ENCODE data around the gene GLDN. TPM values are rescaled to one million over a fixed set of nuclear protein-coding genes. Genes with fewer than 3 reads are reported as not detected.

The GLDN gene
- total and polyA plus RNA-seq, 5 experiments from 2014 or later: not detected

DNA sequence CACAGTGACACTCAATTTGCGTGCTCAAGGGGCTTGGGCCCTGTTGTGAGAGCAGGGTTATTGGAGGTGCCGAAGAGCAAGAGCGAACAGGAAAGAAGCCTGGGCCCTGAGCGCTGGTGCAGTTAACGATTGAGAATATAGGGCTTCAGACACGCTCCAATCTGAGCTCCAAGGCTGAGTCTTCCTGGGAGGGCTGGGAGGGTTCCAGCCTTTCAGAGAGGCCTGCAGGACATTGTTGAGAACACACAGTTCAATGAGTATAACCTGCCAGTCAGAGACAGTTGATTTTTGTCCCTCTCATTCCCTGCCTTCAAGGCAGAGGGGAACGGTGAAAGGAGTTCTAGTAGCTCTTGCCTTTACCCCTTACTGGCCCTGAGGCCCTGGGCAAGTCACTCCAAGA lies 47.3 kb downstream of the GLDN start:
- no peaks in the 10 kb centered on the region for H3K9me3 Mint-ChIP-seq
- H3K27me3 Mint-ChIP-seq: peaks cover 0 to 22% (median 6%) of the 10 kb centered on the region in 5 donors
- no peak for DNase-seq
- no peak overlapping the region for H3K4me3 Mint-ChIP-seq
- H3K36me3 Mint-ChIP-seq: no peaks in the 10 kb centered on the region
- H3K27ac Mint-ChIP-seq: peak overlapping the region in 1 of 10 donors; percentile 49
- no peak for ATAC-seq
- no peaks in the 10 kb centered on the region for H3K4me1 Mint-ChIP-seq
- POLR2A ChIA-PET: no interaction called here

DNA sequence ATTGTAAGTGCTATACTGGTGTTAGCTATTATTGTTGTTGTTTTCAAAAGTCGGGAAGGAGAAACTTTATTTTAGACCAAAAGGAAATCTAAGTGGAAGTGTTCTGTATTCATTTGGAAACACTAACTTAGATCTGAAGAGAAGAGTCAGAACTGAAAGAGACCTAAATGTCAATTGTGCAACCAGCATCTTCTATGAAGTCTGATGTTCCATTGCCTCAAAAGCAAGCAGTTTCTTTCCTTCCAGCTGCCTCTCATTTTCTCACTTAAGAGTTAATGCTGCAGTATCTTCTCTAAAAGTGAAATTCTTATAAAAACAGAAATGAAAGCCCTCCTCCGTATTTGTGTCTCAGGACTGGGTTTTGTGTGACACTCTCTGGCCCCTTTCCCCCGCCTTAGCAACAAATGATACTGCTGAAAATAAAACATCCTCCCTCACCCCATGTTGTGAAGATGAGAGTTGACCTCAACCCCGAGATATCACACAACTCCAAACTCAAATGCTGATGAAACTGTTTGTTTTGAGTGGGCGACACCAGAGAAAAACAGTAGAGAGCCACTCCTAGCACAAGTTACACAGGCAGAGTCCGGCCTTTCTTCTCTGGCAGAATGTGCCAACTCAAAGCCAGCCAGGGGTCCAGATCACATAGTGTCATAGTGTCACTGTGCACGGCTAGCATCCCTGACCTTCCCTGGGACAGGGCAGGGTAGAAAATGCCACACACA lies 48.9 kb downstream of the GLDN start:
- H3K4me3 Mint-ChIP-seq: no peak overlapping the region
- peaks cover 0 to 12% (median 6%) of the 10 kb centered on the region in 5 donors for H3K27me3 Mint-ChIP-seq
- ATAC-seq (no peak), DNase-seq (no peak)
- no peaks in the 10 kb centered on the region for H3K9me3 Mint-ChIP-seq
- POLR2A ChIA-PET: no interaction called here
- H3K36me3 Mint-ChIP-seq: no peaks in the 10 kb centered on the region
- no peaks in the 10 kb centered on the region for H3K4me1 Mint-ChIP-seq
- no peak overlapping the region for H3K27ac Mint-ChIP-seq

DNA sequence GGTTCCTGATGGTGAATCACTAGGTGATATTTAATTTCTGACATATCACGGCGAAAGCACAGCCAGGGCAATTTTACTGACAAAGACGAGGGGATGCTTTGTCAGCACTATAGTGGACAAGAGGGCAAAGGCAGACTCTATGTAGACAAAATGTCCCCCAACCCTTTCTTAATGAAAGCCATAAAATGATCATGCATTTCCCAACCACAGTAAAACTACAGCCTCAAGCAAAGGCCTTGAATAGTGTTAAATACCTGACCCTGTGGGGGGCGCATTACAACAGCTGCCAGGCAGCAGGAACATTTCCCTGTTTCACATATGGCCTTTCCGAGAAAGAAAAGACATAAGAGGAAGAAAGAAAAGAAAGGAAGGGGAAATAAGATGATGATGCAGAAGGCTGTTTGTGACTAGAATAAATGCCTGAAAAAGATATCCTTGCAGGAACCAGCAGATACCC lies 49.5 kb downstream of the GLDN start:
- Mint-ChIP-seq H3K27me3 (peaks cover 0 to 8% (median 4%) of the 10 kb centered on the region in 5 donors), H3K9me3 (no peaks in the 10 kb centered on the region), H3K4me3 (no peak overlapping the region), H3K27ac (no peak overlapping the region), H3K4me1 (no peaks in the 10 kb centered on the region), H3K36me3 (no peaks in the 10 kb centered on the region)
- POLR2A ChIA-PET: no interaction called here
- DNase-seq (no peak), ATAC-seq (no peak)

DNA sequence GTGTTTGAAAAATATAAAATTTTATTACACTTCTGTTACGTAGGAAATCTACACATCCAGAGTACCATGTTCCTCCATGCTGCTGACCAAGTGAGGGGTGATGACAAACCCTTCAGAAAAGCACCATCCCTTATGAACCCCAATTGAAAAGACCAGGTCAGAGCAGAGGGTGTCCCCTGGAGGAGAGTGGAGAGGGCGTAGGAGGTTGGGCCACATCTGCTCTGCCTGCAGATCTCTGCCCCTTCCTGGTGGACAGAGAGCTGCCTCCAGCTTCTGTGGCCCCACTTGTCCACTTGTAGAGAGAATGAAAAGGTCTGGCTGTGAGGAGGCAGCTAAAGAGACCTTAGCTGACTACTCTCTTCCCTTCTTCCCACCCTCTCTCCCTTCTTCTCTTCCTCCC lies 55.5 kb downstream of the GLDN start:
- no peaks in the 10 kb centered on the region for H3K36me3 Mint-ChIP-seq
- H3K9me3 Mint-ChIP-seq: no peaks in the 10 kb centered on the region
- POLR2A ChIA-PET: no interaction called here
- H3K4me1 Mint-ChIP-seq: no peaks in the 10 kb centered on the region
- DNase-seq (no peak), ATAC-seq (no peak)
- no peak overlapping the region for H3K4me3 Mint-ChIP-seq
- H3K27ac Mint-ChIP-seq: no peak overlapping the region
- peaks cover 0 to 24% (median 2%) of the 10 kb centered on the region in 5 donors for H3K27me3 Mint-ChIP-seq

DNA sequence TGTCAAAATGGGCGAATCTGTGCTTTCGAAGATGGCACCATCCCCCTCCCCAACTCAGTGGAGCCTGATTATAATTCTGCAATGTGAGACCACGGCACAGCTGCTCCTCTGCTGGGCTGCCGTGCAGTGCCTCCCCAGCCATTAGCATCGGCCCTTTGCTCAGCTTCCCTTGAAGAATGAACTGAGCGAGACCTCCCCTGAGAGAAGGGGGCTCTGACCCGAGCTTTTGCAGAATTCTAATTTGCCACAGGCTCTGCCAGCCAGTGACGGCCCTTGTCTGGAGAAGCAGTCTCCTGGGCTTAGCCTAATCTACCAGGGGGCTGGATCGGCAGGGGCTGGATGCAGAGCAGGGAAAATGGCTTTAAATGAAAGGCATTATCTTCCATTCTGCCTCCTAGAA lies 57.2 kb downstream of the GLDN start:
- H3K36me3 Mint-ChIP-seq: no peaks in the 10 kb centered on the region
- ATAC-seq: no peak
- H3K4me1 Mint-ChIP-seq: peaks cover 0 to 6% (median 0%) of the 10 kb centered on the region in 4 donors
- POLR2A ChIA-PET: no interaction called here
- H3K4me3 Mint-ChIP-seq: no peak overlapping the region
- H3K27me3 Mint-ChIP-seq: peaks cover 0 to 39% (median 10%) of the 10 kb centered on the region in 5 donors
- no peaks in the 10 kb centered on the region for H3K9me3 Mint-ChIP-seq
- H3K27ac Mint-ChIP-seq: no peak overlapping the region
- DNase-seq: no peak

DNA sequence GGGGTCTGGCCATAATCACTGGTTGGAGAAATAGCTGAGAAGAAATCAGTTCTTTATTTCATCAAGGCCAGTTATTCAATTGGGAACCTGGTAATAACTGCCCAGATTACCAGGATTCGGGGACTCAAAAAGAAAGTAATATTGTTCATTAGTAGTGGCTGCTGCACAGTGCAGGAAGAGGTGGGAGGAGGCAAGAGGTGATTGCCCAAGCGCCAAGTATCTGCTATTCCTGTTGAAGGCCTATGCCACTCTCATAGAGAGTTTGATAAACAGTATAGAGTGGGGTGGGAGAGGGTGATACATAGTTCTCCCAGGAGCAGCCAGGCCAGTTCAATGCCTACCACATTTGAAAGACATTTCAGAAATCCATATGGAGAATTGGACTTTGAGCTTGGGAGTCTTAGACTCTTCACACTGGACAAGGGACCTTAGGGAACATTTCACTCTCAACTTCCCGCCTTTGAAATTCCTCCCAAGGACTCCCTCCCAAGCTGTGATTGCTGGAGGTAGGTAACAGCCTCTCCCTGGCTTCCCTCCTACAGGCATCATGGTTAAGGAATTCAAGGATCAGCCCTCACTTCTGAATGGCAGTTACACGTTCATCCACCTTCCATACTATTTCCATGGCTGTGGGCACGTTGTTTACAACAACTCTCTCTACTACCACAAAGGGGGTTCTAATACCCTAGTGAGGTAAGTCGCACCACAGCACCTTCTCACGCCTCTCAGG lies 59.8 kb downstream of the GLDN start:
- Mint-ChIP-seq H3K4me3 (no peak overlapping the region), H3K4me1 (peaks cover 0 to 6% (median 0%) of the 10 kb centered on the region in 4 donors), H3K9me3 (no peaks in the 10 kb centered on the region), H3K27me3 (peaks cover 7 to 39% (median 20%) of the 10 kb centered on the region in 5 donors), H3K27ac (no peak overlapping the region), H3K36me3 (no peaks in the 10 kb centered on the region)
- DNase-seq (no peak), ATAC-seq (no peak)
- POLR2A ChIA-PET: no interaction called here

DNA sequence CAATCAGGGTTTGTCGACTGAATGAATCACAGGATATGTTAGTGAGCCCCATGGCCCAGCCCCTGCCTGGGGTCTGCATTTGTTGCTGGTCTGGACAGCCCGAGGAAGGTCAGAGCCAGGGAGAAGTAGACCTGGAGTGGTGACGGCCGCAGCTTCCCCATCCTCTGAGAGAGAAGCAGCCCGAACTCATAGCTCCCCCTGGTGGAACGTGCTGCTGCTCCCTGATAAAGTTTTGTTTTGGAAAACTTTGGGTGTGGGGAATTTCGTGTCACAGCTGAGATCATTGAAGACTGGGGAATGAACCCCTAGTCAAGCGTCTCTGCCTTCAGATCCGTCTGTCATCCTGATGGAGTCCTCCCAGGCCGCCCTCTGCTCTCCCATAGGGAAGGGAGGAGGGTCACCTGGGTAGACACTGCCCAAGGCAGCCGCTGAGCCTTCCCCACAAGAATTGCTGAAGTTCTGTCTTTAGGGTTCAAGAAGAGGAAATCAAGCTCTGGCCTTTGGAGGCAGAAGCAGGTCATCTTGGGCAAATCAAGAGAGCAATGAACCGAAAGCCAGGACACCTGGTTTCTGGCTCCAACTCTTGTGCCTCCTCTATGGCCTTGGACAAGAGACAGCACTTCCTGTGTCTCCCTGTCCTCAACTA lies 60.5 kb downstream of the GLDN start:
- DNase-seq (no peak), ATAC-seq (no peak)
- no peaks in the 10 kb centered on the region for H3K9me3 Mint-ChIP-seq
- peaks cover 0 to 6% (median 0%) of the 10 kb centered on the region in 4 donors for H3K4me1 Mint-ChIP-seq
- no peak overlapping the region for H3K4me3 Mint-ChIP-seq
- H3K36me3 Mint-ChIP-seq: no peaks in the 10 kb centered on the region
- no peak overlapping the region for H3K27ac Mint-ChIP-seq
- POLR2A ChIA-PET: no interaction called here
- H3K27me3 Mint-ChIP-seq: peaks cover 6 to 39% (median 20%) of the 10 kb centered on the region in 5 donors

DNA sequence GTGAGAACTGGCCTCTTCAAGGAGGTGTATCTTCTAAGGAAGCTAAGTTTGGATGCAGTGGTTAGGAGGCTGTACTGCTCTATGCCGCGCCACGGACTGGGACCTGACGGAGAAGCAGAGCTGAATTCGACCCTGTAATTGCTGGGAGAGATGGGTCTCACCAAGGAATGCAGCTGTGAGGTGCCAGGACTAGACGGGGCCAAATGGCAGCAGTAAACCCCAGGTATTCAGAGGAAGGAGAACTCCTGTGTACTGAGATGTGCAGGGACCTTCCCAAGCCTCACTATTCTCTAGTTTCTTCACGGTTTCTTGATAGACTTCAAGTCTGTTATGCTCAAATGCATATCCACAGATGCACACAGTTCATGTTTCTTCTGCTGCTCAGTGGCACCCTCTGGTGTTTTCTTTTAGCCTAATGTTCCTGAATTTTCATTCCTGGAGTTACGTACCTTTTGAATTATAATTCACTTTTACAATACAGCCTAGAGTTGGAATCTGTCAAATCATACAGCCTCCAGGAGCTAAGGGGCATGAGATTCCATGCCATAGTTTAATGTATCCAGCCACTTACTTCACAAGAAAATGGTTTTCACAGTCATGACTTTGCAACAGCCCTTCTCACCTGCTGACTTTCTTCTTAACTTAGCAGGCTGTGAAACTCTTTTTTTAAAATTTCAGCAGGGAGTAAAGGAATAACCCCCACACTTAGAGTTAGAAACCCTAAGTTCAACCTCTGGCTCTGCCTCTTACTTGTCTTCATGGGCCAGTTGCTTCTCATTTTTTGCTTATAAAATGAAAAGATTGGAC lies 61.8 kb downstream of the GLDN start:
- Mint-ChIP-seq H3K36me3 (no peaks in the 10 kb centered on the region), H3K27me3 (peaks cover 8 to 30% (median 17%) of the 10 kb centered on the region in 5 donors), H3K27ac (no peak overlapping the region), H3K4me1 (peaks cover 0 to 6% (median 0%) of the 10 kb centered on the region in 4 donors), H3K4me3 (no peak overlapping the region), H3K9me3 (no peaks in the 10 kb centered on the region)
- no peak for ATAC-seq
- no peak for DNase-seq
- POLR2A ChIA-PET: no interaction called here

DNA sequence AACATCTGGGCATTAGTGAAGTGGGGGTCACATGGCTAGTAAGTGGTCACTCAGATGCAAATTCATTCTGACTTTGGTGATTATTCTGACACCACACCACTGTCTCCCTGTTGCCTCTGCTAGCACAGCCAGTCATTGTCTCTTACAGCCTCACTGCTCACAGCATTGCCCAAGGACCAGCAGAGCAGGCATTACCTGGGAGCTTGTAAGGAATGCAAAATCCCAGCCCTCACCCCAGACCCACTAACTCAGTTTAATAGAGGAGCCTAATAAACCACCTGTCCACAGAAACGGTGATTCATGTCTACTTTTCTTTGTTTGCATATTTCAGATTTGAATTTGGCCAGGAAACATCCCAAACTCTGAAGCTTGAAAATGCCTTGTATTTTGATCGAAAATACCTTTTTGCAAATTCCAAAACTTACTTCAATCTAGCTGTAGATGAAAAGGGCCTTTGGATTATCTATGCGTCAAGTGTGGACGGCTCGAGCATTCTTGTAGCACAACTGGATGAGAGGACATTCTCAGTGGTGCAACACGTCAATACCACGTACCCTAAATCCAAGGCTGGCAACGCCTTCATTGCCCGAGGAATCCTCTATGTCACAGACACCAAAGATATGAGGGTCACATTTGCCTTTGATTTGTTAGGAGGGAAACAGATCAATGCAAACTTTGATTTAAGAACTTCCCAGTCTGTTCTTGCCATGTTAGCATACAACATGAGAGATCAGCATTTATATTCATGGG lies 62.7 kb downstream of the GLDN start:
- POLR2A ChIA-PET: no interaction called here
- H3K27ac Mint-ChIP-seq: no peak overlapping the region
- peaks cover 8 to 30% (median 17%) of the 10 kb centered on the region in 5 donors for H3K27me3 Mint-ChIP-seq
- H3K36me3 Mint-ChIP-seq: no peaks in the 10 kb centered on the region
- ATAC-seq (no peak), DNase-seq (no peak)
- H3K4me3 Mint-ChIP-seq: no peak overlapping the region
- no peaks in the 10 kb centered on the region for H3K9me3 Mint-ChIP-seq
- H3K4me1 Mint-ChIP-seq: peaks cover 0 to 6% (median 0%) of the 10 kb centered on the region in 4 donors

DNA sequence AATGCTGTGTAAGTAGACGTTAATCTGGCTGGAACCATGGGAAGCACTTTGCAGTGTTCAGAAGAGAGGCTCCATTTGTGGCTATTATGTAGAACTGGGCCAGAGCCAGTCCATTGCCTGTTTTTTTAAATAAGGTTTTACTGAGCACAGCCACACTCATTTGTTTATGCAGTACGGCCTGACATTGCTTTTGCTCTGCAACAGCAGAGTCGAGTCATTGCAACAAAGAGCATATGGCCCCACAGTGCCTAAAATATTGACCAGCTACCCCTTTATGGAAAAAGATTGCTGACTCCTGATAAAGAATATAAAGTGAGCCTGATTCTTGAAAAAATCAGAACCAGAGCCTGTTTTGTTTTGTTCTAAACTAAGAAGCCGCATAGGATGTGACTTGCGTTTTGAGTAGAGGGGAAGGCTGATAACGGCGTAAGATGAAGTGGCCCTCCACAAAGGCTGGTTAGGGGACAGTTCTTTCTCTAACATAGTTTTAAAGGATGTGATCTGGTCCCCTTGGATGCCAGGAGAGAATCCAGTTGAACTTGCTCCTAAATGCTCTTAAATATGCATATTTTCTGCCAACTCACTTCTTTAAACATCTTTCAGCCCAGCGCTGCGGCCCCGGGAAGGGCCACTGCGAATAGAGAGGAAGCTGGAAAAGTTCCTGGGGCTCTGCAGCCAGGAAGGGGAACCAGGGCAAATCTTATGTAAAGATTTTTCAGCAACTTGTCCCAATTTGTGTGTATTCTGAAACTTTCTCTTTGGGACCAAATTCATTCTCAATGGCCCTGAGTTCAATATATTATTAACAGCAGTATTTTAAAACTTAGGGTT lies 64.5 kb downstream of the GLDN start:
- Mint-ChIP-seq H3K36me3 (no peaks in the 10 kb centered on the region), H3K4me3 (no peak overlapping the region), H3K4me1 (peaks cover 0 to 6% (median 0%) of the 10 kb centered on the region in 4 donors), H3K9me3 (no peaks in the 10 kb centered on the region), H3K27ac (peak overlapping the region in 1 of 10 donors; percentile 18), H3K27me3 (peaks cover 10 to 32% (median 18%) of the 10 kb centered on the region in 5 donors)
- DNase-seq: no peak
- no peak for ATAC-seq
- POLR2A ChIA-PET: no interaction called here

DNA sequence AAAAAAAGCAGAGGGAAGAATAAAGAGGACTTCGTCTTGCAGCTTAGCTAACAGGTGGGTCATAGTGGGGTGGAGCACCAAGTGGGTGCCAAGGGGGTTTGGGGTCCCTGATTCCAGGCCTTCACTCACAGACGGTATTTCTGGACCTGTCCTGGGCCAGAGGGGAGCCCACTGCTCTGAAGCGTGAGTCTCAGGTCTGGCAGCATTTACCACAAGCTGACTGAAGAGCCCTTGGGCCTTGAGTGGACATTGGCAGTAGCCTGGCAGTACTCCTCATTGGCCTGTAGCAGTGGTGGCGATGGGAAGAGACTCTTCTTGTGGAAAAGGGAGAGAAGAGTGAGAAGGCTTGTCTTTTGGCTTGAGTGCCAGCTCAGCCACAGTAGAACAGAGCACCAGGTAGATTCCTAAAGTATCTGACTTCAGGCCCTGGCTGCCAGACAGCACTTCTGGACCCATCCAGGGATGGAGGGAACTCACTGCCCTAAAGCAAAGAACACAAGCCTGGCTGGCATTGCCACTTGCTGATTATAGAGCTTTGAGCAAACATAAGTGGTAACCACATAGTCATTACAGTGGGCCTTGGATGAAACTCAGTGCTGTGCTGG lies 72.9 kb downstream of the GLDN start:
- Mint-ChIP-seq H3K27ac (no peak overlapping the region), H3K36me3 (no peaks in the 10 kb centered on the region), H3K4me3 (no peak overlapping the region), H3K27me3 (peaks cover 2 to 36% (median 4%) of the 10 kb centered on the region in 5 donors), H3K9me3 (peaks cover 0 to 6% (median 0%) of the 10 kb centered on the region in 9 donors), H3K4me1 (no peaks in the 10 kb centered on the region)
- POLR2A ChIA-PET: no interaction called here
- no peak for ATAC-seq
- DNase-seq: no peak
